Activated B cell treated with CpG ODN at 0.5 μM for 24 hours (primary cell): Measurements from ENCODE around the gene IL18RAP. TPM values are rescaled to one million over a fixed set of nuclear protein-coding genes. Genes with fewer than 3 reads are reported as not detected.
A peak's percentile ranks its signal among the peaks of the same experiment; 100 is the strongest.

Source experiments
- ATAC-seq: fragments of 200-7000 bp; cut with Tn5 transposase; one replicate; pipeline ENCODE4 v1.10.0; 2021; ENCODE audit warnings: low read depth, mild to moderate bottlenecking, moderate library complexity
- CTCF ChIA-PET: fragments of 350-600 bp; sonication (Branson Sonifier 250); formaldehyde crosslinking; loops from one replicate; lab custom pipeline; 2021; ENCODE audit warnings: antibody characterized with exemption; lab: Charles Lee
- POLR2A ChIA-PET: fragments of 350-600 bp; sonication (Branson Sonifier 250); formaldehyde crosslinking; loops from one replicate; lab custom pipeline; 2021; ENCODE audit warnings: antibody characterized with exemption; lab: Charles Lee
- DNase-seq: peaks from one replicate; pipeline ENCODE4 v3.0.0; 2022
- H3K27ac Mint-ChIP-seq: one replicate; pipeline ENCODE4 v1.8.0; 2020; ENCODE audit warnings: mixed read lengths
- H3K27me3 Mint-ChIP-seq: one replicate; pipeline ENCODE4 v1.8.0; 2021; ENCODE audit warnings: mixed read lengths
- H3K36me3 Mint-ChIP-seq: one replicate; pipeline ENCODE4 v1.8.0; 2021; ENCODE audit warnings: low read depth, mixed read lengths
- H3K4me1 Mint-ChIP-seq: one replicate; pipeline ENCODE4 v1.8.0; 2021; ENCODE audit warnings: mixed read lengths
- H3K4me3 Mint-ChIP-seq: one replicate; pipeline ENCODE4 v1.8.0; 2020; ENCODE audit warnings: mild to moderate bottlenecking, mixed read lengths
- H3K9me3 Mint-ChIP-seq: one replicate; pipeline ENCODE4 v1.8.0; 2020; ENCODE audit warnings: mixed read lengths
- intact Hi-C: fragments of 100-400 bp; cut with micrococcal nuclease; formaldehyde crosslinking; loops from one replicate; pipeline ENCODE4 v1.15.1; 2024
- total RNA-seq: library from RNA; stranded (reverse); gene quantifications from 2 replicates; pipeline ENCODE4 v1.2.3, GENCODE V29; 2022
- TF ChIP-seq, protein P1 (sequence below): fragments of 200-600 bp; IDR thresholded peaks from one replicate; pipeline ENCODE4 v1.8.0; 2022; ENCODE audit warnings: antibody characterized with exemption, mild to moderate bottlenecking

The IL18RAP gene
- total RNA-seq, 1 donor from 2014 or later: 0.98 TPM

GRCh38 chr2:102463160-102463559 lies 40.2 kb downstream of the IL18RAP start:
- ChIA-PET POLR2A (no interaction called here), CTCF (no interaction called here)
- no peak for DNase-seq
- H3K9me3 Mint-ChIP-seq: peaks cover 7% of the 10 kb centered on the region
- intact Hi-C loops: no loop called here
- no peak overlapping the region for H3K27ac Mint-ChIP-seq
- H3K4me1 Mint-ChIP-seq: no peaks in the 10 kb centered on the region
- no peak for ATAC-seq
- TF ChIP-seq, protein P1, sequence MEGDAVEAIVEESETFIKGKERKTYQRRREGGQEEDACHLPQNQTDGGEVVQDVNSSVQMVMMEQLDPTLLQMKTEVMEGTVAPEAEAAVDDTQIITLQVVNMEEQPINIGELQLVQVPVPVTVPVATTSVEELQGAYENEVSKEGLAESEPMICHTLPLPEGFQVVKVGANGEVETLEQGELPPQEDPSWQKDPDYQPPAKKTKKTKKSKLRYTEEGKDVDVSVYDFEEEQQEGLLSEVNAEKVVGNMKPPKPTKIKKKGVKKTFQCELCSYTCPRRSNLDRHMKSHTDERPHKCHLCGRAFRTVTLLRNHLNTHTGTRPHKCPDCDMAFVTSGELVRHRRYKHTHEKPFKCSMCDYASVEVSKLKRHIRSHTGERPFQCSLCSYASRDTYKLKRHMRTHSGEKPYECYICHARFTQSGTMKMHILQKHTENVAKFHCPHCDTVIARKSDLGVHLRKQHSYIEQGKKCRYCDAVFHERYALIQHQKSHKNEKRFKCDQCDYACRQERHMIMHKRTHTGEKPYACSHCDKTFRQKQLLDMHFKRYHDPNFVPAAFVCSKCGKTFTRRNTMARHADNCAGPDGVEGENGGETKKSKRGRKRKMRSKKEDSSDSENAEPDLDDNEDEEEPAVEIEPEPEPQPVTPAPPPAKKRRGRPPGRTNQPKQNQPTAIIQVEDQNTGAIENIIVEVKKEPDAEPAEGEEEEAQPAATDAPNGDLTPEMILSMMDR: no peak
- H3K27me3 Mint-ChIP-seq: peaks cover 18% of the 10 kb centered on the region
- H3K4me3 Mint-ChIP-seq: no peak overlapping the region
- no peaks in the 10 kb centered on the region for H3K36me3 Mint-ChIP-seq

- ATAC-seq: no peak
- DNase-seq: no peak
- Mint-ChIP-seq H3K36me3 (no peaks in the 10 kb centered on the region), H3K27ac (no peak overlapping the region), H3K4me1 (no peaks in the 10 kb centered on the region), H3K27me3 (peaks cover 28% of the 10 kb centered on the region), H3K9me3 (peaks cover 8% of the 10 kb centered on the region), H3K4me3 (no peak overlapping the region)
- CTCF ChIA-PET: interaction anchor here (8.9 kb wide), 1 partner anchor 145 kb away, joined by 123 read pairs; no protein-coding TSS in a partner anchor
- intact Hi-C loops: loop anchor here (5.0 kb wide), 1 partner anchor 52 kb away; no protein-coding TSS in a partner anchor
- TF ChIP-seq, protein P1: no peak
- POLR2A ChIA-PET: no interaction called here
These were observed 47.2 kb downstream of the IL18RAP start for GRCh38 chr2:102470168-102470567.

DNA sequence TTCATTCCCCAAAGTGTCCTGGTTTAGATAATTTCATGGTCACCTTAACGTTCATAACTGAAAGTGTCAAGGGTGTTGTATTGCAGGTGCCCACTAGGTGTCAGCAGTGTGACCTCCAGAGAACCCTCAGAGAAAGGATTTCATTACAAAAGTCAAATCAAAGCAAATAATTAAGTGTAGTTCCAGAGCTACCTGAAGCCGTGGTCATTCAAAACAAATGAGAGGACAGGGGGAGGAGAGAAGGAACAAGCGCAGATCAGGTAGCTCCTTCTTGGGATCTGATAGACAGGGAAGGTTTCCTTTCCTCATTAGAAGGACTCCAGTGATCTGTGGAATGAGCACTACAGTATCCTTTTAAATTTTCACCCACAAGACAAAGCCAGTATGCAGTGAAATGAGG lies 50.1 kb downstream of the IL18RAP start, which contains the start of gene SLC9A4:
TSS of gene SLC9A4 (plus strand) at position 207 of the 400 bp plus-strand sequence. CDS start 534 bp downstream, outside the sequence.
- ChIA-PET POLR2A (no interaction called here), CTCF (interaction anchor here (0.8 to 8.9 kb wide), 15 partner anchors 11 to 259 kb away, joined by 3 to 123 read pairs (median 4); no protein-coding TSS in a partner anchor)
- DNase-seq (no peak), ATAC-seq (peak; percentile 58)
- Mint-ChIP-seq H3K27me3 (peaks cover 21% of the 10 kb centered on the region), H3K4me3 (no peak within 1 kb of the TSS), H3K9me3 (peaks cover 8% of the 10 kb centered on the region), H3K36me3 (no peaks in the 10 kb centered on the region), H3K4me1 (no peaks in the 10 kb centered on the region), H3K27ac (no peak within 1 kb of the TSS)
- TF ChIP-seq, protein P1: peak; percentile 89
- intact Hi-C loops: loop anchor here (1.0 to 5.0 kb wide), 3 partner anchors 49 to 143 kb away; no protein-coding TSS in a partner anchor

DNA sequence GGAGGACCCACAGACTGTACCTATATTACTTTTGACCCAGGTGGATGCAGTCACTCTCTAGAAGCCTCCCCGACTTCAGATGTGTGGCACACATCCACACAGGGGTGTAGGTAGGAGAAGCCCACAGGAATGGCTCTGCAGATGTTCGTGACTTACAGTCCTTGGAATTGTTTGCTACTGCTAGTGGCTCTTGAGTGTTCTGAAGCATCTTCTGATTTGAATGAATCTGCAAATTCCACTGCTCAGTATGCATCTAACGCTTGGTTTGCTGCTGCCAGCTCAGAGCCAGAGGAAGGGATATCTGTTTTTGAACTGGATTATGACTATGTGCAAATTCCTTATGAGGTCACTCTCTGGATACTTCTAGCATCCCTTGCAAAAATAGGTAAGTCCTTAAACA lies 50.7 kb downstream of the IL18RAP start:
- no peaks in the 10 kb centered on the region for H3K36me3 Mint-ChIP-seq
- TF ChIP-seq, protein P1: no peak
- no peak for DNase-seq
- no peaks in the 10 kb centered on the region for H3K4me1 Mint-ChIP-seq
- POLR2A ChIA-PET: no interaction called here
- CTCF ChIA-PET: interaction anchor here (0.8 to 8.9 kb wide), 13 partner anchors 11 to 259 kb away, joined by 3 to 123 read pairs (median 5); no protein-coding TSS in a partner anchor
- peaks cover 19% of the 10 kb centered on the region for H3K27me3 Mint-ChIP-seq
- no peak for ATAC-seq
- no peak overlapping the region for H3K27ac Mint-ChIP-seq
- no peak overlapping the region for H3K4me3 Mint-ChIP-seq
- intact Hi-C loops: loop anchor here (1.0 to 5.0 kb wide), 3 partner anchors 49 to 143 kb away; no protein-coding TSS in a partner anchor
- peaks cover 8% of the 10 kb centered on the region for H3K9me3 Mint-ChIP-seq

DNA sequence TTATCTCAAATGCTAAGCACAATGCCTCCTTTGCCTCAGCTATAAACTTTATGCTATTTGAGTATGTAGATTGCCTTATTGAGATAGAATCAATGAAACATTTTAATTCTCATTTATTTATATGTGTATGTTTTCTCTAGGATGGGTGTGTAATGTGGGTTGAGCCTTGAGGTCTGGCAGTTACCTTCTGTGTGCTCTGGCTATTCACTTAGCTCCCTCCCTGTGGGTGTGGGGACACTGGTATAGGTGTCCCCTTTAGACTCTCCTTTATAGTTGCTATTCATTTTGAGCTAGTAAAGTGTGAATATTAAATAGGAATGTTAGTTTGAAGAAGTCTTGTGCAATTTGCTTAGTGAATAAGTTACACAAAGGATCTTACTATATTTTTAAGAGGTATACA lies 51.8 kb downstream of the IL18RAP start:
- Mint-ChIP-seq H3K4me3 (no peak overlapping the region), H3K27me3 (peaks cover 23% of the 10 kb centered on the region), H3K4me1 (no peaks in the 10 kb centered on the region), H3K9me3 (peaks cover 6% of the 10 kb centered on the region), H3K36me3 (no peaks in the 10 kb centered on the region), H3K27ac (no peak overlapping the region)
- POLR2A ChIA-PET: no interaction called here
- CTCF ChIA-PET: interaction anchor here (1.4 to 8.9 kb wide), 4 partner anchors 15 to 331 kb away, joined by 4 to 123 read pairs (median 6); no protein-coding TSS in a partner anchor
- DNase-seq: no peak
- TF ChIP-seq, protein P1: no peak
- intact Hi-C loops: loop anchor here (5.0 kb wide), 1 partner anchor 48 kb away; no protein-coding TSS in a partner anchor
- no peak for ATAC-seq
